ENCODE results near the gene TTC39B.

DNA sequence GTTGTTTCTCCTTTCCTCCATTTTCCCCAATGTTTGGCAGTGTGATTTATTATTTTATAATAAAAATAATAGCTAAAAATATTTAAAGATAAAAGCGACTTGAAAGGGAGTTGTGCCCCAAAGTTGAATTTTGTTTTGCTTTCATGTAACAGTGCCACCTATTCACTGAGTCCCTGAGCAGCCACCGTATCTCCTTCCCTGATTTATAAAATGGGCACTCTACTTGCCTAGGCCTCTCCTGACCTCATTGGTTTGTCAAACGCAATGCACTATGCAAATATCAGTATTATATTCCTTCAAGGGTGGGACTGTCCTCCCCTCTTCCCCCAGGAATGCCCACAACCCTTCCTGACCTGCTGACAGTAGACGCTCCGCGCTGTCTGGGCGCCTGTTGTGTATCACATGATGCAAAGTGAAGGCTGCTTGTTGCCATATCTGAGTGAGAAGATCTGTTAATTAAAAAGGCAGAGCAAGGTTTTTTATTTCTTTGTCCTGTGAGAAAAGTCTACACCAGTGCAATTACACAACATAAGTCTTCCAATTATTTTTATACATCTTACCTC lies 81.4 kb downstream of the TTC39B start:
- TF ChIP-seq, protein P1, sequence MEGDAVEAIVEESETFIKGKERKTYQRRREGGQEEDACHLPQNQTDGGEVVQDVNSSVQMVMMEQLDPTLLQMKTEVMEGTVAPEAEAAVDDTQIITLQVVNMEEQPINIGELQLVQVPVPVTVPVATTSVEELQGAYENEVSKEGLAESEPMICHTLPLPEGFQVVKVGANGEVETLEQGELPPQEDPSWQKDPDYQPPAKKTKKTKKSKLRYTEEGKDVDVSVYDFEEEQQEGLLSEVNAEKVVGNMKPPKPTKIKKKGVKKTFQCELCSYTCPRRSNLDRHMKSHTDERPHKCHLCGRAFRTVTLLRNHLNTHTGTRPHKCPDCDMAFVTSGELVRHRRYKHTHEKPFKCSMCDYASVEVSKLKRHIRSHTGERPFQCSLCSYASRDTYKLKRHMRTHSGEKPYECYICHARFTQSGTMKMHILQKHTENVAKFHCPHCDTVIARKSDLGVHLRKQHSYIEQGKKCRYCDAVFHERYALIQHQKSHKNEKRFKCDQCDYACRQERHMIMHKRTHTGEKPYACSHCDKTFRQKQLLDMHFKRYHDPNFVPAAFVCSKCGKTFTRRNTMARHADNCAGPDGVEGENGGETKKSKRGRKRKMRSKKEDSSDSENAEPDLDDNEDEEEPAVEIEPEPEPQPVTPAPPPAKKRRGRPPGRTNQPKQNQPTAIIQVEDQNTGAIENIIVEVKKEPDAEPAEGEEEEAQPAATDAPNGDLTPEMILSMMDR (IDR thresholded peaks at IDR 0.05) = no peak
- TF ChIP-seq POLR2A (IDR thresholded peaks at IDR 0.05) = no peak
- no peak for TF ChIP-seq POLR2AphosphoS5 (IDR thresholded peaks at IDR 0.05)
